Stimulated activated naive CD8-positive, alpha-beta T cell treated with anti-CD3 and anti-CD28 coated beads, Interleukin-15, Interleukin-2, amounts not matched to agents 100 ng/mL and 50 ng/mL, for 24 hours (primary cell): ENCODE results near the gene SMIM44.
"Not testable (repeated sequence)": the region's sequence is repeated elsewhere in the genome, so short reads cannot be mapped to it uniquely, and the experiment has no call there.

ENCODE experiments used
- H3K27ac Mint-ChIP-seq: one replicate; pipeline ENCODE4 v1.8.0; 2021; ENCODE audit warnings: mild to moderate bottlenecking, mixed read lengths
- H3K27me3 Mint-ChIP-seq: one replicate; pipeline ENCODE4 v1.8.0; 2021; ENCODE audit warnings: mixed read lengths
- H3K36me3 Mint-ChIP-seq: one replicate; pipeline ENCODE4 v1.8.0; 2021; ENCODE audit warnings: low read depth, mixed read lengths
- H3K4me1 Mint-ChIP-seq: one replicate; pipeline ENCODE4 v1.8.0; 2021; ENCODE audit warnings: low read depth, mixed read lengths
- H3K4me3 Mint-ChIP-seq: one replicate; pipeline ENCODE4 v1.8.0; 2021; ENCODE audit warnings: mild to moderate bottlenecking, mixed read lengths
- H3K9me3 Mint-ChIP-seq: one replicate; pipeline ENCODE4 v1.8.0; 2021; ENCODE audit warnings: mixed read lengths

The SMIM44 gene

GRCh38 chr19:3510727-3511126 is 27.5 kb upstream of the SMIM44 start:
- Mint-ChIP-seq H3K4me3 (no peak overlapping the region), H3K27me3 (no peaks in the 10 kb centered on the region), H3K4me1 (peaks cover 54% of the 10 kb centered on the region), H3K9me3 (no peaks in the 10 kb centered on the region), H3K27ac (no peak overlapping the region), H3K36me3 (peaks cover 12% of the 10 kb centered on the region)

DNA sequence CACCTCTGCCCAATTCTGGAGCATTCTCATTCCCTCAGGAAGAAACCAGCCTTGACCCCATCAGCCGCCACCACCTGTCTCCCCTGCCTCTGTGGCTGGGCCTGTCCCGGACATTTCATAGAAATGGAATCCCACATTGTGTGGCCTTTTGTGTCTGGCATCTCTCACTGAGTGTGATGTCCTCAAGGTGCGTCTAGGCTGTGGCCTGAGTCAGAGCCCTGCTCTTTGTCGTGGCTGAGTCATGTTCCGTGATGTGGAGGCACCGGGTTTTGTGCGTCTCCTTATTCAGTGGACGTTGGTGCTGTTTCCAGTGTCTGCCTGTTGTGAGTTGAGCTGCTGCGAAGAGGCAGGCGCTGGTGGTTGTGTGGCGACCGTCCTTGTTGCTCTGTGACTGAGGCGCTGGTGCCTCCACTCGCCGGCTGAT is 26.3 kb upstream of the SMIM44 start:
- no peaks in the 10 kb centered on the region for H3K27me3 Mint-ChIP-seq
- H3K4me3 Mint-ChIP-seq, result peak overlapping the region; percentile 47
- peaks cover 12% of the 10 kb centered on the region for H3K36me3 Mint-ChIP-seq
- peak overlapping the region; percentile 78 for H3K27ac Mint-ChIP-seq
- peaks cover 54% of the 10 kb centered on the region for H3K4me1 Mint-ChIP-seq
- H3K9me3 Mint-ChIP-seq, result no peaks in the 10 kb centered on the region

GRCh38 chr19:3508771-3509535 is 25.7 kb upstream of the SMIM44 start:
- Mint-ChIP-seq H3K4me1 (peaks cover 55% of the 10 kb centered on the region), H3K27ac (peak overlapping the region; percentile 78), H3K9me3 (no peaks in the 10 kb centered on the region), H3K4me3 (peak overlapping the region; percentile 47), H3K27me3 (no peaks in the 10 kb centered on the region), H3K36me3 (peaks cover 12% of the 10 kb centered on the region)

DNA sequence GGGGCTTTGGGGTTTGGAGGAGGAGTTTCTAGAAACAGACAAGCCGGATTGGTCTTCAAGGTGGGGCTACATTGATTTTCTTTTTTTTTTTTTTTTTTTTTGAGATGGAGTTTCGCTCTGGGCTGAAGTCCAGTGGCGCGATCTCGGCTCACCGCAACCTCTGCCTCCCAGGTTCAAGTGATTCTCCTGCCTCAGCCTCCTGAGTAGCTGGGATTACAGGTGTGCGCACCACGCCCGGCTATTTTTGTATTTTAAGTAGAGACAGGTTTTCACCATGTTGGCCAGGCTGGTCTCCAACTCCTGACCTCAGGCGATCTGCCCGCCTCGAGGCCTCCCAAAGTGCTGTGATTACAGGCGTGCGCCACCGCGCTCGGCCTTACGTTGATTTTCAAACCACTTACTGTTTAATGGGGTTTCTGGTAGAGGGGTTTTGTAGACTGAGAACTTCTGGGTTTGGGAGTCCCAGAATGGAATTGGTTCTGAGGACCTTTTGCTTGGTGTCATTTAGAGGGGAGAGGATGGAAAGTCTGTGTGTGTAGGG is 24.9 kb upstream of the SMIM44 start:
- H3K9me3 Mint-ChIP-seq, H3K27me3 Mint-ChIP-seq: not testable (repeated sequence)
- peaks cover 12% of the 10 kb centered on the region for H3K36me3 Mint-ChIP-seq
- peak overlapping the region; percentile 19 for H3K4me3 Mint-ChIP-seq
- H3K4me1 Mint-ChIP-seq, result peaks cover 51% of the 10 kb centered on the region
- peak overlapping the region; percentile 67 for H3K27ac Mint-ChIP-seq

DNA sequence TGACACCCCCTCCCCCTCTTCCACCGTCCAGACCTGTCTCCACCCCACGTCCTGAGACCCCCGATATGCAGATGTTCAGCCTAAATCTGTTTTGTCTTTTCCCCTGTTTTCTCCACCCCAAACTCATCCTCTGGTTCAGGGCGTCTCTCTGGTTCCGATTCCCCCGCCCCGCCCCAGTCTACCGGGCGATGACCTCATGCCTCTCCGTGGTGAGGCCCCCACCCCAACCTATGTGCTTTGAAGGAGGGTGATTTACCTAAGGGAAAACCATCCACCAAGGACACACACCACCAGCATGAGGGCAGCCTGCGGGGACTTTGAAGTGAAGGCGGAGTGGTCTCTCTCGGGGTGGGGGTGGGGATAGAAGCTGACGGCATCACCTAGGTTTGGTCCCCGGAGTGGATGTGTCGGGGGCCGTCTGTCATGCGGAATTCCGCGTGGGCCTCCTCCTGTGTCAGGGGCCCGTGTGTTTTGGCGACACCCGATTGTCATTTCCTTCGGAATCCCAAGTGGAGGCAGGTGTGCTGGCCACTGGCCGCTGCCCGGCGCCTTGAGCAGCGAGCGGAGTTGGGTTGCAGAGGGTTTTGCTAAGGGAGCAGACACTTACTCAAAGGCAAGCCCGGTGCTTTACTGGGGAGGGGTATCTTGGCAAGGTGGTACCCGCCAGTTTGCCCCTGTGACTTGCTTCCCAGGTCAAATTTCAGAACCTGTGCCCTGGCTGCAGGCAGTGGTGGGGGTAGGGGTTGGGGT is 24.3 kb upstream of the SMIM44 start:
- H3K4me3 Mint-ChIP-seq, result peak overlapping the region; percentile 88
- no peaks in the 10 kb centered on the region for H3K9me3 Mint-ChIP-seq
- H3K27ac Mint-ChIP-seq, result peak overlapping the region; percentile 82
- H3K36me3 Mint-ChIP-seq, result peaks cover 12% of the 10 kb centered on the region
- H3K4me1 Mint-ChIP-seq, result peaks cover 51% of the 10 kb centered on the region
- no peaks in the 10 kb centered on the region for H3K27me3 Mint-ChIP-seq

DNA sequence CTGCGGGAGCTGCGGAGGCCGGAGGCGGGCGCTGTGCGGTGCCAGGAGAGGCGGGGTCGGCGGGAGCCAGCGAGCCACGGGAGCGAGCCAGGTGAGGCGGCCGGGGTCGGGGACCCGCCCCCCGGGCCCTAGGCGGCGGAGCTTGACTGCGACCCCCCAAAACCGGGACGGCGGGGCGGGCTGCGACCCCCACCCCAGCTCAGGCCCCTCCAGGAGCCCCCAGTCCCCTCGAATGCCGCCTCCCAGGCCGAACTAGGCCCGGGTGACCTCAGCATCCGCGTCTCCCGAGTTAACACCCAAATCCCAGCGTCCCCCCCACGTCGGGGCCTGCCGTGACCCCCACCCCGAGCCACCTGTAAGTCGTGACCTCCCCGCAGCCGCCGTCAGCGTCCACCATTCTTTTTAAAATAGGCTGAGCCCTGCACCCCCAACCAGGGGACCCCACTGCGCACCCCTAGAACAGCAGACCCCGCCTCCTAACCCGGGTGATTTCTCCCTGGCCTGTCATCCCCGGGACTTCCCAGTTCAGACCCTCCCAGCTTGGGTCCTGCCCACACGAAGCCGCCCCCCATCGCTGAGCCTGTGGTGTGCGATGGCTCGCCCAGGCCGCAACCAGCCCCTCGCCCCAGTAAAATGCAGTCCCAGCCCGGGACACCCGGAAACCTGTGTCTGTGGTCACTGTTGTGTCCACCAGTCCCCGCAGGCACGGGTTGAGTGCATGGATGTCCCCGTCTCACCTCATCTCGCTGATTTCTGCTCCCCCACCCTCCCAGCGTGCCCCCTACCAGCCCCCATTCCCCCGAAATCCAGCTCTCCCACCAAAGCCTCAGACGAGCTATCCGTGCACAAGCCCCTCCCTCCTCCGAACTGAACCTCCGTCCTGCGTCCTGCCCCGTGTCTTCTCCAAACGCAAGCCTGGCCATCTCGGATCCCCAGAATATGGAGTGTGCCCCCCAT is 23.4 kb upstream of the SMIM44 start:
- peaks cover 12% of the 10 kb centered on the region for H3K36me3 Mint-ChIP-seq
- peaks cover 48% of the 10 kb centered on the region for H3K4me1 Mint-ChIP-seq
- H3K27me3 Mint-ChIP-seq, result no peaks in the 10 kb centered on the region
- peak overlapping the region; percentile 88 for H3K4me3 Mint-ChIP-seq
- no peaks in the 10 kb centered on the region for H3K9me3 Mint-ChIP-seq
- H3K27ac Mint-ChIP-seq, result peak overlapping the region; percentile 82

- H3K9me3 Mint-ChIP-seq, result no peaks in the 10 kb centered on the region
- H3K27ac Mint-ChIP-seq, result peak within 1 kb of the TSS; percentile 95
- H3K27me3 Mint-ChIP-seq, result no peaks in the 10 kb centered on the region
- peaks cover 53% of the 10 kb centered on the region for H3K4me1 Mint-ChIP-seq
- H3K4me3 Mint-ChIP-seq, result peak within 1 kb of the TSS; percentile 94
- H3K36me3 Mint-ChIP-seq, result peaks cover 12% of the 10 kb centered on the region
These were observed 22.6 kb upstream of the SMIM44 start, which contains the start of gene FZR1 for GRCh38 chr19:3505598-3506383. Gene FZR1, plus strand, starts transcription at chr19:3506311. Its CDS starts 16,679 bp downstream, at chr19:3522990.

DNA sequence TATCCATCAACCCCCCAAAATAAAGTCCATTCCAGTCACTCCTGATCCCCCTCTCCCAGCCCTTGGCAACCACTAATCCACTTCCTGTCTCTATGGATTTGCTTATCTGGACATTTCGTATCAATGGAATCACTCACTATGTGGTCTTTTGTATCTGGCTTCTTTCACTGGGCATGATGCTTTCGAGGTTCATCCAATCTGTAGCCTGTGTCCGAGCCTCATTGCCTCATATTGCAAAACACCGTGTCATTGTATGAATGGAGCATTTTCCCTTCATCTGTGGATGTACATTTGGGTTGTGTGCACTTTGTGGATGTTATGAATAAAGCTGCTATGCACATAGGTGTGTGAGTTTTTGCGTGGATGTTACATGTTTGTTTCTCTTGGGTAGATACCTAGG is 21.5 kb upstream of the SMIM44 start:
- peaks cover 53% of the 10 kb centered on the region for H3K4me1 Mint-ChIP-seq
- no peaks in the 10 kb centered on the region for H3K9me3 Mint-ChIP-seq
- no peaks in the 10 kb centered on the region for H3K27me3 Mint-ChIP-seq
- H3K36me3 Mint-ChIP-seq, result peaks cover 11% of the 10 kb centered on the region
- H3K27ac Mint-ChIP-seq, result no peak overlapping the region
- H3K4me3 Mint-ChIP-seq, result peak overlapping the region; percentile 94

GRCh38 chr19:3503036-3503572 is 19.9 kb upstream of the SMIM44 start:
- H3K9me3 Mint-ChIP-seq, result no peaks in the 10 kb centered on the region
- no peak overlapping the region for H3K27ac Mint-ChIP-seq
- peaks cover 44% of the 10 kb centered on the region for H3K4me1 Mint-ChIP-seq
- no peak overlapping the region for H3K4me3 Mint-ChIP-seq
- H3K36me3 Mint-ChIP-seq, result peaks cover 3% of the 10 kb centered on the region
- no peaks in the 10 kb centered on the region for H3K27me3 Mint-ChIP-seq

GRCh38 chr19:3501780-3502179 is 18.5 kb upstream of the SMIM44 start:
- no peaks in the 10 kb centered on the region for H3K9me3 Mint-ChIP-seq
- H3K36me3 Mint-ChIP-seq, result peaks cover 13% of the 10 kb centered on the region
- no peak overlapping the region for H3K27ac Mint-ChIP-seq
- H3K4me1 Mint-ChIP-seq, result peaks cover 37% of the 10 kb centered on the region
- no peak overlapping the region for H3K4me3 Mint-ChIP-seq
- no peaks in the 10 kb centered on the region for H3K27me3 Mint-ChIP-seq

GRCh38 chr19:3500429-3501101 is 17.3 kb upstream of the SMIM44 start, which contains the start of gene DOHH:
Gene DOHH, minus strand, starts transcription at chr19:3500674. Its CDS starts 3,860 bp downstream, at chr19:3496814.
- Mint-ChIP-seq H3K4me1 (peaks cover 33% of the 10 kb centered on the region), H3K9me3 (no peaks in the 10 kb centered on the region), H3K27me3 (no peaks in the 10 kb centered on the region), H3K4me3 (peak within 1 kb of the TSS; percentile 92), H3K27ac (peak within 1 kb of the TSS; percentile 98), H3K36me3 (peaks cover 18% of the 10 kb centered on the region)

DNA sequence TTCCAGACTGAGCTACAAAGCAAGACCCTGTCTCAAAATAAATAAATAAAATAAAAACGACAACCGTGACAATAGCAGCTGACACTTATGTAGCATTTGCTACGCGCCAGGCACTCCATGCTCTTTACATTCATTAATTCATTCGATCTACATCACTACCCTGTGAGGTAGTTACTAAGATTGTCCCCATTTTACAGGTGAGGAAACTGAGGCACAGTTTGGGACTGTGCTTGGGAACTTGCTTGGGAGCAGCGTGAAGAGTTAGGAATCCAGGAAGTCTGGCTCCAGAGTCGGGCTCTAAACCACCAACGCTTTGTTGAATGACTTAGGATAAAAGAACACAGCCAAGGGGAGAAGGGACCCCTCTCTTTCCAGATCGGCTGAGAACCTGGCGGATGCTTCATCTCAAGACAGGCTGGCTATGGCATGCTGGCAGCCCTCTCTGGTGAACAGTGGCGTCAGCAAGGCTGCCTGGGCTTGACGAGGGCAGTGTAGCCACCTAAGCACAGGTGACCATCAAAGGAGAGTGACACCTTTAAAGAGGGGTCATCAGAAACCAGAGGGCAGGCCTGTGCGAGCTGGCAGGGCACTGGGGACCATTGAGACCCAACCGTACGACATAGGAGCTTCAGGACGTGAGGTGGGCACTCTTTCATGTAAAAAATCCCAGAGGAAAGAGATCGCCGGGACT is 16.6 kb upstream of the SMIM44 start:
- Mint-ChIP-seq H3K4me3 (peak overlapping the region; percentile 92), H3K9me3 (no peaks in the 10 kb centered on the region), H3K36me3 (peaks cover 22% of the 10 kb centered on the region), H3K4me1 (peaks cover 34% of the 10 kb centered on the region), H3K27me3 (no peaks in the 10 kb centered on the region), H3K27ac (peak overlapping the region; percentile 98)
